Measurements from ENCODE around the gene ZNRF3. TPM values are rescaled to one million over a fixed set of nuclear protein-coding genes. Genes with fewer than 3 reads are reported as not detected.

Gene ZNRF3
- polyA plus RNA-seq, 1 donor (not counting 4 experiments of a cell fraction or from before 2014, with no cell fraction given): 2.6 TPM

DNA sequence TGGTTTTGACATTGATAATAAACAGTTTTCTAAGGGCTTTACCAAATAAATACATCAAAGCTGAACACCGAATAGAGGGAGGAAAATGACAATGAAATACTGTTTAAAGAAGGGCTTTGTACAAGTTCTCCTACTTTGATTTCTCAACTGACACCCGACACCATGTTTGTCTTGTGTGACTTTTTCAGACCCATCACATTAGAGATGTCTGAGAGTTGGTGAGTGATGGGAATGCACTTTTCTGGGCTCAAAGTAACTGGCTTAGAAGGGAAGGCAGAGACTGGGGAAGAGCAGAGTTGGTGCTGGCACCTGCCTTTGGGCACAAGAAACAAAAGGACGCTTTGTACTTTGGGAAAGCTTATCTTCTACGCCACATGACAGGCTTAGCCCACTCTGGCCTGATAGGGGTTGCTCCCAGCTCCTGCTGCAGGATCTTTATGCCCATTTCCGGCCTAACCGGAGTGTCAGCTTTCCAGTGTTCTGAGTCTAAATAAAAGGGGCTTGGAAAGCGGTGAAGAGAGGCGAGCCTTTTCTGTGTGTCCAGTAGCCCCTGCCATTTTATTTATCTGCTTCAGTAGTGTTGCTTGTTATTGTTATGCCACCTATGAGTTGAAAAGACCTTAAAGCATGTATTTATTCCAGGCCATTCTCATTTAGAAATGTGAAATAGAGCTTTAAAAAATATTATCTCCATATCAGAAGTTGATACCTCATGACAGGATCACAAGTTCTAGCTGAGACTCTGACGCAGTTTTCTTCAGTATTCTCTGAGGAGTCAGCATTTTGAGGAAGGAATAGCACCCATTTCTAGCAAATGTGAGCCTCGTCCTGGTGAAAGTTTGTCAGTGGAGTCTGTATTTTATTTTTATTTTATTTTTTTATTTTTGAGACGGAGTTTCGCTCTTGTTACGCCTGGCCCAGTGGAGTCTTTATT, 213.6 kb downstream of the ZNRF3 start:
- no peaks in the 10 kb centered on the region for H3K79me2 ChIP-seq (ENCODE audit: control insufficient read depth, insufficient read depth, low read length)
- dilution Hi-C loops (cut with MboI; ENCODE audit: extremely low pct_ligation_motif_present, low sequenced_read_pairs): no loop called here
- TF ChIP-seq, protein P1, sequence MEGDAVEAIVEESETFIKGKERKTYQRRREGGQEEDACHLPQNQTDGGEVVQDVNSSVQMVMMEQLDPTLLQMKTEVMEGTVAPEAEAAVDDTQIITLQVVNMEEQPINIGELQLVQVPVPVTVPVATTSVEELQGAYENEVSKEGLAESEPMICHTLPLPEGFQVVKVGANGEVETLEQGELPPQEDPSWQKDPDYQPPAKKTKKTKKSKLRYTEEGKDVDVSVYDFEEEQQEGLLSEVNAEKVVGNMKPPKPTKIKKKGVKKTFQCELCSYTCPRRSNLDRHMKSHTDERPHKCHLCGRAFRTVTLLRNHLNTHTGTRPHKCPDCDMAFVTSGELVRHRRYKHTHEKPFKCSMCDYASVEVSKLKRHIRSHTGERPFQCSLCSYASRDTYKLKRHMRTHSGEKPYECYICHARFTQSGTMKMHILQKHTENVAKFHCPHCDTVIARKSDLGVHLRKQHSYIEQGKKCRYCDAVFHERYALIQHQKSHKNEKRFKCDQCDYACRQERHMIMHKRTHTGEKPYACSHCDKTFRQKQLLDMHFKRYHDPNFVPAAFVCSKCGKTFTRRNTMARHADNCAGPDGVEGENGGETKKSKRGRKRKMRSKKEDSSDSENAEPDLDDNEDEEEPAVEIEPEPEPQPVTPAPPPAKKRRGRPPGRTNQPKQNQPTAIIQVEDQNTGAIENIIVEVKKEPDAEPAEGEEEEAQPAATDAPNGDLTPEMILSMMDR (optimal IDR thresholded peaks at IDR 0.05 in 1 of 3, IDR thresholded peaks at IDR 0.05 in 1 of 3, conservative IDR thresholded peaks at IDR 0.05 in 1 of 3; ENCODE audit: extremely low read depth in 1 of 3, insufficient read depth in 2 of 3, low read length in 3 of 3): no peak
- TF ChIP-seq EZH2 (IDR thresholded peaks at IDR 0.05; ENCODE audit: low read length): no peak
- no peaks in the 10 kb centered on the region for H4K20me1 ChIP-seq (ENCODE audit: control insufficient read depth, extremely low read depth, insufficient read depth, low read length)
- no peaks in the 10 kb centered on the region for H3K9me1 ChIP-seq (ENCODE audit: control insufficient read depth, extremely low read depth, insufficient read depth, low read length)
- no peak overlapping the region for H2AFZ ChIP-seq (ENCODE audit: control insufficient read depth, low read length)
- H3K36me3 ChIP-seq (ENCODE audit: control insufficient read depth in 2 of 2, extremely low read depth in 1 of 2, insufficient read depth in 2 of 2, low read length in 2 of 2): peaks cover 0 to 3% of the 10 kb centered on the region in 2 experiments
- no peak overlapping the region for H3K4me2 ChIP-seq (ENCODE audit: control insufficient read depth, extremely low read depth, insufficient read depth, low read depth, low read length)
- H3K27me3 ChIP-seq (ENCODE audit: control insufficient read depth, extremely low read depth, insufficient read depth, low read length): no peaks in the 10 kb centered on the region
- H3K27ac ChIP-seq (ENCODE audit: control insufficient read depth, insufficient read depth, low read length): no peak overlapping the region
- no peak for FAIRE-seq
- H3K9me3 ChIP-seq (ENCODE audit: control insufficient read depth, low read depth, low read length): no peaks in the 10 kb centered on the region
- H3K4me1 ChIP-seq (ENCODE audit: control insufficient read depth, extremely low read depth, insufficient read depth, low read length): no peaks in the 10 kb centered on the region
- no peak overlapping the region for H3K9ac ChIP-seq (ENCODE audit: control insufficient read depth, extremely low read depth, insufficient read depth, low read length)
- no peak for DNase-seq (ENCODE audit: low read depth, low spot score)
- H3K4me3 ChIP-seq (ENCODE audit: control insufficient read depth in 2 of 3, extremely low read depth in 1 of 3, insufficient read depth in 2 of 3, low read depth in 1 of 3, low read length in 3 of 3): no peak overlapping the region

DNA sequence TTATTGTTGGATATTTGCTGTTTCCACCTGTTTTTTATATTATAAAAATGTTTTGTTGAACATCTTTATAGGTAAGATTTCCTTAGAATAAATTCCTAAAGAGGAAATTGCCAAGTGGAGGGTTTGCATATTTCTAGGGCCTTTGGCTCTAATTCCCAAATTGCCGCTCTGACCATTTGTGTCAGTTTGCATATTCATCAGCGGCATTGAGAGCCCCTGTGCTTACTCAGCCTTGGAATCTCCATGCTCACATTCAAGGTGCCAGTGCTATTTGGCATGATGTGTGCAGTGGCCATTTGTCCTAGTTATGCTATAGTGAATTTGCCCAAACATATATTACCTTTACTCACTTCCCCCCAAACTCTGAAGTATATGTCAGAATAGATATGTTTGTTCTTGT, 214.9 kb downstream of the ZNRF3 start:
- Histone ChIP-seq H3K4me3 (ENCODE audit: control insufficient read depth in 2 of 3, extremely low read depth in 1 of 3, insufficient read depth in 2 of 3, low read depth in 1 of 3, low read length in 3 of 3) (no peak overlapping the region), H3K4me1 (ENCODE audit: control insufficient read depth, extremely low read depth, insufficient read depth, low read length) (no peaks in the 10 kb centered on the region), H3K9me1 (ENCODE audit: control insufficient read depth, extremely low read depth, insufficient read depth, low read length) (no peaks in the 10 kb centered on the region), H3K36me3 (ENCODE audit: control insufficient read depth in 2 of 2, extremely low read depth in 1 of 2, insufficient read depth in 2 of 2, low read length in 2 of 2) (peaks cover 0 to 3% of the 10 kb centered on the region in 2 experiments), H3K27ac (ENCODE audit: control insufficient read depth, insufficient read depth, low read length) (no peak overlapping the region), H3K79me2 (ENCODE audit: control insufficient read depth, insufficient read depth, low read length) (no peaks in the 10 kb centered on the region), H2AFZ (ENCODE audit: control insufficient read depth, low read length) (no peak overlapping the region), H3K9ac (ENCODE audit: control insufficient read depth, extremely low read depth, insufficient read depth, low read length) (no peak overlapping the region), H3K4me2 (ENCODE audit: control insufficient read depth, extremely low read depth, insufficient read depth, low read depth, low read length) (no peak overlapping the region), H3K27me3 (ENCODE audit: control insufficient read depth, extremely low read depth, insufficient read depth, low read length) (no peaks in the 10 kb centered on the region), H4K20me1 (ENCODE audit: control insufficient read depth, extremely low read depth, insufficient read depth, low read length) (no peaks in the 10 kb centered on the region), H3K9me3 (ENCODE audit: control insufficient read depth, low read depth, low read length) (no peaks in the 10 kb centered on the region)
- dilution Hi-C loops (cut with MboI; ENCODE audit: extremely low pct_ligation_motif_present, low sequenced_read_pairs): no loop called here
- TF ChIP-seq EZH2 (IDR thresholded peaks at IDR 0.05; ENCODE audit: low read length): no peak
- TF ChIP-seq, protein P1 (optimal IDR thresholded peaks at IDR 0.05 in 1 of 3, IDR thresholded peaks at IDR 0.05 in 1 of 3, conservative IDR thresholded peaks at IDR 0.05 in 1 of 3; ENCODE audit: extremely low read depth in 1 of 3, insufficient read depth in 2 of 3, low read length in 3 of 3): no peak
- DNase-seq (ENCODE audit: low read depth, low spot score) (no peak), FAIRE-seq (no peak)
